Left hindlimb (tissue), 1 donor: ENCODE data around the gene DTL.

Source experiments
- DNase-seq: peaks from one replicate; pipeline ENCODE4 v3.0.0-alpha.2; 2018

The DTL gene

GRCh38 chr1:212091438-212092121, 56.0 kb downstream of the DTL start:
- no peak for DNase-seq

- no peak for DNase-seq
Observed at GRCh38 chr1:212097360-212097759, 61.8 kb downstream of the DTL start.

GRCh38 chr1:212098310-212098709, 62.8 kb downstream of the DTL start:
- no peak for DNase-seq

DNA sequence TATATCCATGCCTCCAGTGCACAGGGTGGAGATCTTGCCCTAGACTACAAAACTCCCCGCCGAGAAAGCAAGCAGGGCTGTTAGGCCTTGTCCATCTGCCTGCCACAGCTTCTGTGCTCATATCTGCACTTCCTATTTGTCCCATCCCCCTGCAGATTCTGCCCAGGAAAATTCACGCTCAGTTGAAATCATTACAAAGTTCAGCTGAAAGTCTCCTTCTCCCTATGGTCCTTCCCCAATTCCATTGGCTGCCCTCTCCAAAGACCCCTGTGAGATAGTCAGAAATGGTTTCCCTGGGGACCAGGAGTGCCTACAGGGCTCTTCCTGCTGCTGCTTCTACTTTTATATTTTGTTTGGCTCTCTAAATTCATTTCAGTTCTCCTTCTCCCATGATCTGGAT, 63.2 kb downstream of the DTL start:
- DNase-seq = no peak

DNA sequence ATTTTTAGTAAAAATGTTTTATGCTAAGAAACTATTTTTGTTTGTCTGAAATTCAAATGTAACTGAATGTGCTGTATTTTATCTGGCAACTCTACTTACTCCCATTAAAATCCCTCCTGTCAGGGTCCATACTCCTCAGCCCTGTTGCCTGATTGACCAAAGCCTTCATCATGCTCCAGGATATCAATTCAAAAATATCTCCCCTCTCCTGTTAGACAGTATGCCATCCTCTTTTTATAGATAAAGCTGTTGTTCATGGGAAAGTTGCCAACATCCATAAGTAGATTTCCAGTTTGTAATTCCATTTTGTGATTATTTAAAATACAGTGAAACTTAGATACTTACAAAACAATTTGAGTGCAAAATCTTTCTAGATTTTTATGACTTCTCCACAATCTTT, 65.7 kb downstream of the DTL start:
- DNase-seq = no peak

GRCh38 chr1:212101735-212102134, 66.2 kb downstream of the DTL start:
- DNase-seq = no peak

GRCh38 chr1:212104586-212105325, 69.2 kb downstream of the DTL start:
- DNase-seq = no peak

DNA sequence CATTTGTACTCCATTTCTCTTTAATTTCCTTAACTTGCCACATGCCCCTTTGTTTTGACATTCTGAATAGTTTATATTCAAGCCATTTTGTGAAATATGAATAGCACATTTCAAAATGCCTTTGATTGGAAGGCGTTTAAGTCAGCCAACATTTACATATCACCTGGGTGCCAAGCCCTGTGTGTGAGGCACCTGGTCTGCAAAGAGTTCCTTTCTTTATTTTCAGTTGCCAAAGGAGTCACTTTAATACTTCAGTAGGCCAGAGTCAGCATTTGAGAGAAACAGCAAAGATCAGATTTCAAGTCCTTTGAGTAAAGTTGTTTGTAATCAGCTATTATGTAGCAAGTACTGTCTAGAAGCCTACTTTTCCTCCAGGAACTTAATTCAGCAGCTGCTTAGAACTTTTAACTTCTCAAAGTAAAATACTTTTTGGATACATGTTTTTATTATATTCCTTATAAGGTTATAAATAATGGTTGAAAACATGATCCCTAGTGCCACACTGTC, 70.8 kb downstream of the DTL start:
- no peak for DNase-seq

- no peak for DNase-seq
Observed at GRCh38 chr1:212107481-212107880, 71.9 kb downstream of the DTL start.

GRCh38 chr1:212108187-212108586, 72.6 kb downstream of the DTL start:
- DNase-seq = no peak

- no peak for DNase-seq
Observed at GRCh38 chr1:212108981-212109380, 73.4 kb downstream of the DTL start.

DNA sequence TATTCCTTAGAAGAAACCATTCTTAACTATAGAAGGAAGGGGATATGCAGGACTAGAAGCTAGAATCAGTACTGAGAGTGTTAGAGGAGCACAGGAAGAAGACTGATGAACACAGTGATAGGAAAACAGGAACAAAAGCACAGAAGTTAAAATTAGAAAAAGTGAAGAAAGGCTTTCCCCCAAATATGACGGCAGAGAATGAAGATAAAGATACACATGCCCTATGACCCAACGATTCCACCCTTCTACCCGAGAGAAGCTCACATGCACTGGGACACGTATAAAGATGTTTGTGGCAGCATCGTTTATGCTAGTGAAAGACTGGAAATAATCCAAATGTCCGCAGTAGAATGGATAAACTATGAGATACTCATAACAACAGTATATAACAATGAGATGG, 74.2 kb downstream of the DTL start:
- no peak for DNase-seq

DNA sequence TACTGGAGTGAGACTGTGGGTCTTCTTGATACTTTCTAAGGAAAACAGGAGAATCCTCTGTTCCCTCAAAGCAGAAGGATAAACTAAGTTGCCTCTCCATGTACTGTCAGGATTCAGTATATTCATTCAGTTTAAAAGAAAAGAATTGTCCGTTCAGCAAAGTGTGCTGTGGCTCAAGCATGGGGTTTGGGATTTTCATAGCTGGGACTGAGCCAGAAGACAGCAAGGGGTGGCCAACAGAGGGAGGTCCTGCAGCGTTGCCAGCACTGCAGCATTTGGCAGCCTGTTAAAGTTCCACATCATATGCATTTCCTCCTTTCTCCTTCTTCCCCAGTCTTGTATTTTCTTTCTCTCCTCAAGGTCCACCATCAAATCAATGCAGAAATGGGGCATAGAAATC, 75.1 kb downstream of the DTL start:
- DNase-seq = peak; percentile 79

DNA sequence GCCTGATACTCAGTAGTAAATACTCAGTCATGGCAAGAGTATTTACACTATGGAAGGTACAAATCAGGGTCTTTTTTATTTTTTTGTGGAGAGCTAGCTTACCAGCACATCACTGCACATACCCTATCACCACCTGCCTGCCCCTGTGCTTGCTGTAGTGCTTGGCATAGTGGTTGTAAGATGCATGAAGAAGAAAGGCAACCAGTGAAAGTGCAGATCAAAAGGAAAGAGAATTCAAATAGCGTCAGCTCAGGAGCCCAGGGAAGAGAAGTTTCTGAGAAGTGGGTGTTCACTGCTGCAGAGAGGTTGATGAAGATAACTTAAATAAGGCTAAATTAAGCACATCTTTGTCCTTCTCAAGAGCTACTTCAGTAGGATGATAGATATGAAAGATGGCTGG, 76.0 kb downstream of the DTL start:
- DNase-seq = no peak

- no peak for DNase-seq
Observed at GRCh38 chr1:212113706-212114105, 78.2 kb downstream of the DTL start.

DNA sequence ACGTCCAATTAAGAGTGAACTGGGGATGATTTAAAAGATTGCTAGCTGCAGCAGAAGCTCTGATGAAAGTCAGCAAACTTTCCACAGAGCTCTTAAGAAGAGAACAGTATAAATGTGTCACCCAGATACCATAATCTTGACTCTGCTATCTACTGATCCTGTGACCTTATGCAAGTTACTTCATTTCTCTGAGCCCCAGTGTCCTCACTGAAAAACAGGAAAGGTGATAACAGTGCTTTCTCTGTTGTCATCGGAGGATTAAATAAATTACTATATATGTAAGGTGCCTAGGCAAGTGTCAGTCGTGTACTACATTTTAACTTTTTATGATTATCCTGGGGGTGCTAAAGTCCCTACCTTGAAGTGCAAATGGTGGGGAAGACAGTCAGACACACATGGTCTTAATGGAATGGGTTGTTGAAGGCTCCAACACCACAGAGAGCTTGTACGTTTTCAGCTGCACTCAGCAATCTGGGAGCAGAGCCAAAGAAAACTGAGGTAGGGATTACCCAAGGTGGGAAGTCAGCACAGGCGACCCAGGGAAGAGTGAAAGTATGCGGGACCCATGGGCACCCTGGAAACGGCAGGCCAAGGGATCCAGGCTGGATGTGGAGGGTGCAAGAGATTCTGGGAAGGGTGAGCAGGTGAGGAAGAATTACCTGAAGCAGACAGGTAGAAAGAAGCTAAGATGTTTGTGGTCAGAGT, 82.8 kb downstream of the DTL start:
- DNase-seq = no peak

DNA sequence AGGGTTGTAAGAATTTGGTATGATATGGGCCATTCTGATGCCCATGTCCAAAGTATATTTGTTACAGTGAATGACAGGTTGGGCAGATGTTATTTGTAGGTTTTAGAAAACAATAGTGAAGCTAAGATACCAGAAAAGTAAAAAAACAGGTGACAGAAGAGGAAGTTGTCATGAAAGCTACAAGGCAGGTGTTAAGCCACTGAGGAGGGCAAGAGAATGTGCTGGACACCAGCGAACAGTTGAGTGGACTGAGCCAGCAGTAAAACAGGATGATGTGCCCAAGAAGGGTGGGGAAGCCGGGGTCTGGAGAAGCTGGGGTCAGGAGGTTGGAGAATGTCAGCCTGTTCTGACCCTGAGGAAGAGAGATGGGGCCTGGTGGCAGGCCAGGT, 83.3 kb downstream of the DTL start:
- DNase-seq = no peak

GRCh38 chr1:212119397-212119837, 83.9 kb downstream of the DTL start:
- no peak for DNase-seq

DNA sequence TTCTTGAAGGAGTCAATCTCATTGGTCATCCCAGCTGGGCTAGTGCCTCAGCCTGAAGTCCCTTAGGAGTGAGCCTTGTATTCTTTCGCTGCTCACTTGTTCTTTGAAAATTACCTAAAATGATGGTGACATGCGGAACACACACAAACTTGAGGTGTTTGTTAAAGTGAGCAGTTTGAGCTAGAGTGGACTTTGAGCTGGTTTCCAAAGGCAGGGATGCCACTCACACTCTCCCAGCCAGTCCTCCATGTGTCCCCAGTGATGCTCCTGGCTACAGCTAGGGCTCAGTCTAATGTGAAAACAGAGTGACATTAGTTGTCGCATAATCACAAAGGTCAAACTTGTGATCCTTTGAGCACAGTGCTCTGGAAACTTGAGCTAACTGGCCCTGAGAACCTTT, 84.3 kb downstream of the DTL start:
- no peak for DNase-seq

DNA sequence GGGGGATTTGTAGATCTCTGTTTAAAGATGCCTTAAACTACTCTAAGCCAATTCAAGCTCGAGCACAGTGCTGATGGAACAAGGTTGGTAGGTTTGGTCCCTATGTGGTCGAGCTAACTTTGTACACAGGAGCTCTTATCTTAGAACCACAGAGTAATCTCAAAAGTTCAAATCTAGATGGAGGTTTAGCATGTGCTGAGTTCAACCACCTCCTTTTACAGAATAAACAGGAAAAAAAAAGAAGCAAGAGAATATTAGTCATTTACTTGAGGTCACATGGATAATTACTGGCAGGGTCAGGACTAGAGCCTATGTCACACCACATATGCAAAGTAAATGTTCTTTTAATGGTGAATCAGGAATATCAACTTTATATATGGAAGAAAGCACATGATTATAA, 86.2 kb downstream of the DTL start:
- no peak for DNase-seq

GRCh38 chr1:212124690-212125582, 89.4 kb downstream of the DTL start:
- DNase-seq = no peak

- DNase-seq = no peak
Observed at GRCh38 chr1:212125654-212126053, 90.1 kb downstream of the DTL start.

GRCh38 chr1:212127221-212127620, 91.7 kb downstream of the DTL start:
- no peak for DNase-seq
